H1 (cell line): ENCODE measurements around the gene FIBIN. TPM values are rescaled to one million over a fixed set of nuclear protein-coding genes. Genes with fewer than 3 reads are reported as not detected.

Source experiments
- CTCF ChIA-PET: fragments of 300-600 bp; sonication (Branson Sonifier 250); formaldehyde crosslinking; loops from one replicate; lab custom pipeline; 2021; ENCODE audit not compliant: partially characterized antibody; lab: Charles Lee
- POLR2A ChIA-PET: fragments of 300-600 bp; sonication (Branson Sonifier 250); formaldehyde crosslinking; loops from one replicate; lab custom pipeline; 2021; ENCODE audit warnings: inconsistent platforms; ENCODE audit not compliant: partially characterized antibody; lab: Charles Lee
- DNase-seq, 2 experiments: peaks; one replicate each; pipeline versions ENCODE4 v3.0.0 to v3.0.0-alpha.2; 2010 to 2022; ENCODE audit warnings: low spot score in 2 of 2, low read depth in 1 of 2, mixed read lengths in 1 of 2
- FAIRE-seq: peaks from 2 replicates; lab custom pipeline; 2011; peaks lifted over from hg19 to GRCh38; lab: Jason Lieb, UNC
- H2AFZ ChIP-seq: 2 replicates; pipeline ENCODE4 v1.8.1; 2012; ENCODE audit warnings: low read length, inconsistent platforms
- H2AK5ac ChIP-seq: 2 replicates; pipeline ENCODE4 v1.6.1; 2013; ENCODE audit warnings: low read depth, low read length
- H2BK120ac ChIP-seq: replicated peaks from 2 replicates; pipeline ENCODE3; 2013; ENCODE audit warnings: low read depth, low read length, inconsistent platforms
- H2BK12ac ChIP-seq: 2 replicates; pipeline ENCODE4 v1.6.1; 2013; ENCODE audit warnings: low read depth, low read length
- H2BK15ac ChIP-seq: 2 replicates; pipeline ENCODE4 v1.6.1; 2013; ENCODE audit warnings: low read length
- H2BK20ac ChIP-seq: 2 replicates; pipeline ENCODE4 v1.6.1; 2013; ENCODE audit warnings: low read length
- H2BK5ac ChIP-seq: 2 replicates; pipeline ENCODE4 v1.6.1; 2013; ENCODE audit warnings: low read depth, low read length
- H3K14ac ChIP-seq: 2 replicates; pipeline ENCODE4 v1.6.1; 2013; ENCODE audit warnings: inconsistent platforms; ENCODE audit not compliant: insufficient read length
- H3K18ac ChIP-seq: 2 replicates; pipeline ENCODE4 v1.6.1; 2013; ENCODE audit warnings: low read length; ENCODE audit errors: extremely low read depth
- H3K23ac ChIP-seq: 2 replicates; pipeline ENCODE4 v1.6.1; 2013; ENCODE audit warnings: inconsistent platforms; ENCODE audit not compliant: insufficient read length
- H3K23me2 ChIP-seq: 2 replicates; pipeline ENCODE4 v1.6.1; 2013; ENCODE audit warnings: low read depth, low read length
- H3K27ac ChIP-seq: 2 replicates; pipeline ENCODE4 v1.6.1; 2011; ENCODE audit warnings: low read depth, low read length, inconsistent platforms
- H3K27me3 ChIP-seq, 4 experiments: replicated peaks in 1 of 4; 1 replicate in 1 of 4; 2 replicates in 3 of 4; pipeline versions ENCODE4 v1.6.1 to v1.8.1; 2011 to 2013; ENCODE audit warnings: low read length in 3 of 4, mild to moderate bottlenecking in 3 of 4, inconsistent platforms in 2 of 4, mixed read lengths in 2 of 4, moderate library complexity in 1 of 4; ENCODE audit not compliant: control insufficient read depth in 3 of 4, insufficient read depth in 3 of 4; ENCODE audit errors: extremely low read depth in 1 of 4
- H3K36me3 ChIP-seq, 4 experiments: 2 replicates each; pipeline versions ENCODE4 v1.6.1 to v1.8.1; 2011 to 2013; ENCODE audit warnings: mild to moderate bottlenecking in 4 of 4, low read length in 3 of 4, moderate library complexity in 2 of 4, control low read depth in 1 of 4, inconsistent platforms in 1 of 4; ENCODE audit not compliant: insufficient read depth in 4 of 4, control insufficient read depth in 2 of 4
- H3K4ac ChIP-seq: replicated peaks from 2 replicates; pipeline ENCODE3; 2013; ENCODE audit warnings: low read length, low read depth, mixed read lengths, inconsistent platforms; ENCODE audit not compliant: insufficient read length
- H3K4me1 ChIP-seq, 4 experiments: replicated peaks in 1 of 4; 1 replicate in 1 of 4; 2 replicates in 3 of 4; pipeline versions ENCODE4 v1.6.1 to v1.8.1; 2011 to 2013; ENCODE audit warnings: low read length in 3 of 4, inconsistent platforms in 2 of 4, mixed read lengths in 1 of 4; ENCODE audit not compliant: insufficient read depth in 4 of 4, control insufficient read depth in 3 of 4
- H3K4me2 ChIP-seq, 2 experiments: 2 replicates each; pipeline versions ENCODE4 v1.6.1 to v1.8.1; 2011 to 2013; ENCODE audit warnings: low read depth in 2 of 2, low read length in 2 of 2, control low read depth in 1 of 2, inconsistent platforms in 1 of 2, mild to moderate bottlenecking in 1 of 2; ENCODE audit not compliant: insufficient read depth in 1 of 2
- H3K4me3 ChIP-seq, 4 experiments: fragments of 200-600, 300-600 bp in 1 of 4; sonication (generic), shearing (Covaris generic), sonication (Bioruptor Twin) in 1 of 4; 2 replicates each; pipeline versions ENCODE4 v1.5.1 to v1.8.1; 2011 to 2016; ENCODE audit warnings: low read length in 4 of 4, low read depth in 3 of 4, control low read depth in 2 of 4, inconsistent platforms in 2 of 4, mild to moderate bottlenecking in 2 of 4, mixed read lengths in 1 of 4, moderate library complexity in 1 of 4; ENCODE audit not compliant: insufficient read depth in 2 of 4; ENCODE audit errors: extremely low read depth in 1 of 4
- H3K56ac ChIP-seq: replicated peaks from 2 replicates; pipeline ENCODE3; 2013; ENCODE audit warnings: low read depth, mild to moderate bottlenecking, mixed read lengths, low read length, inconsistent platforms; ENCODE audit not compliant: insufficient read length
- H3K79me1 ChIP-seq: 2 replicates; pipeline ENCODE4 v1.6.1; 2013; ENCODE audit warnings: low read depth, low read length, control low read depth
- H3K79me2 ChIP-seq, 2 experiments: 2 replicates each; pipeline versions ENCODE4 v1.6.1 to v1.8.1; 2012 to 2013; ENCODE audit warnings: low read length in 2 of 2, mild to moderate bottlenecking in 2 of 2, inconsistent platforms in 1 of 2; ENCODE audit not compliant: insufficient read depth in 2 of 2, control insufficient read depth in 1 of 2
- H3K9ac ChIP-seq, 4 experiments: replicated peaks in 1 of 4; 1 replicate in 1 of 4; 2 replicates in 3 of 4; pipeline versions ENCODE4 v1.6.1 to v1.8.1; 2011 to 2013; ENCODE audit warnings: low read depth in 3 of 4, low read length in 3 of 4, control low read depth in 2 of 4, mild to moderate bottlenecking in 2 of 4, moderate library complexity in 2 of 4, inconsistent platforms in 1 of 4; ENCODE audit errors: extremely low read depth in 1 of 4
- H3K9me3 ChIP-seq, 2 experiments: 2 replicates each; pipeline versions ENCODE4 v1.6.1 to v1.8.1; 2012 to 2013; ENCODE audit warnings: mild to moderate bottlenecking in 2 of 2, moderate library complexity in 2 of 2, control low read depth in 1 of 2, inconsistent platforms in 1 of 2, low read depth in 1 of 2, low read length in 1 of 2, mixed read lengths in 1 of 2; ENCODE audit not compliant: insufficient read depth in 2 of 2
- H4K20me1 ChIP-seq, 2 experiments: replicated peaks in 1 of 2; 2 replicates each; pipeline versions ENCODE3 to v1.8.1; 2011 to 2013; ENCODE audit warnings: inconsistent platforms in 2 of 2, low read length in 2 of 2, mild to moderate bottlenecking in 1 of 2; ENCODE audit not compliant: insufficient read depth in 2 of 2, control insufficient read depth in 1 of 2
- H4K5ac ChIP-seq: 2 replicates; pipeline ENCODE4 v1.6.1; 2013; ENCODE audit warnings: low read length, low read depth, mixed read lengths, inconsistent platforms; ENCODE audit not compliant: insufficient read length
- H4K8ac ChIP-seq: 2 replicates; pipeline ENCODE4 v1.8.0; 2013; ENCODE audit warnings: mild to moderate bottlenecking, moderate library complexity, low read length, inconsistent platforms; ENCODE audit not compliant: insufficient read depth; ENCODE audit errors: extremely low read depth
- H4K91ac ChIP-seq: replicated peaks from 2 replicates; pipeline ENCODE3; 2013; ENCODE audit warnings: low read length, mixed read lengths, inconsistent platforms; ENCODE audit not compliant: insufficient read length
- CBX5 ChIP-seq: fragments of 300-800, 300-1000 bp; sonication (generic); IDR thresholded peaks from 2 replicates; pipeline ENCODE4 v1.7.1; 2016; ENCODE audit warnings: antibody characterized with exemption, low read length, low read depth
- CREB1 ChIP-seq: IDR thresholded peaks from 2 replicates; pipeline ENCODE4 v1.6.1; 2012; ENCODE audit warnings: inconsistent platforms
- JUN ChIP-seq: IDR thresholded peaks from 2 replicates; pipeline ENCODE4 v1.6.1; 2011; ENCODE audit warnings: low read depth, mild to moderate bottlenecking, improper control_type of control experiment, low read length
- MAX ChIP-seq: IDR thresholded peaks from 2 replicates; pipeline ENCODE4 v1.6.1; 2012; ENCODE audit warnings: inconsistent platforms
- POU5F1 ChIP-seq: IDR thresholded peaks from 2 replicates; pipeline ENCODE4 v1.6.1; 2011; ENCODE audit warnings: low read depth, mild to moderate bottlenecking, low read length, moderate library complexity
- TBP ChIP-seq: IDR thresholded peaks from 2 replicates; pipeline ENCODE4 v1.6.1; 2011; ENCODE audit warnings: low read depth, low read length, improper control_type of control experiment
- TEAD4 ChIP-seq: IDR thresholded peaks from 2 replicates; pipeline ENCODE4 v1.6.1; 2012; ENCODE audit warnings: low read depth, low read length, inconsistent platforms, mixed read lengths
- ZNF274 ChIP-seq: IDR thresholded peaks from 2 replicates; pipeline ENCODE4 v1.7.0; 2012; ENCODE audit warnings: low read length, borderline replicate concordance; ENCODE audit errors: extremely low read depth
- WGBS, 2 experiments: shearing (Covaris generic) in 1 of 2; methylation state at CpG; one replicate each; pipeline versions ENCODE4 v1.1.6 to v1.1.7; 2013 to 2015; ENCODE audit warnings: low lambda C conversion rate in 2 of 2, mixed read lengths in 2 of 2, inconsistent platforms in 1 of 2, low coverage in 1 of 2, missing lambda C conversion rate in 1 of 2; ENCODE audit not compliant: insufficient replicate concordance in 2 of 2, insufficient coverage in 1 of 2, insufficient read length in 1 of 2; ENCODE audit errors: extremely low coverage in 1 of 2, missing lambda C conversion rate in 1 of 2; 5-methylcytosine and 5-hydroxymethylcytosine counted together
- polyA plus RNA-seq, 7 experiments: library from polyadenylated mRNA; depleted of rRNA in 3 of 7; stranded (reverse) in 5 of 7; unstranded in 2 of 7; fragments of >200 nt in 5 of 7; fragments of 200-250 nt in 2 of 7; gene quantifications; 1 replicate in 5 of 7; 2 replicates in 1 of 7; 4 replicates in 1 of 7; pipeline versions ENCODE4 v1.2.1 to v1.2.3, GENCODE V29; 2011 to 2013; ENCODE audit warnings: missing spikeins in 2 of 7, mixed read lengths in 2 of 7
- total RNA-seq: library from RNA; stranded (reverse); fragmentation: NEBNext Ultra II Directional; extraction: Animal tissue kit (Norgen Biotek cat#: 25700); gene quantifications from 2 replicates; pipeline ENCODE4 v1.2.1, GENCODE V29; 2021
- TF ChIP-seq, protein P1 (sequence below): IDR thresholded peaks from 2 replicates; pipeline ENCODE4 v1.6.1; 2012; ENCODE audit warnings: low read length, inconsistent platforms

The FIBIN gene
- total and polyA plus RNA-seq, 2 of the 8 experiments (the other 6 are each of a cell fraction or from before 2014, with no cell fraction given), result 0.38 to 0.45 TPM

DNA sequence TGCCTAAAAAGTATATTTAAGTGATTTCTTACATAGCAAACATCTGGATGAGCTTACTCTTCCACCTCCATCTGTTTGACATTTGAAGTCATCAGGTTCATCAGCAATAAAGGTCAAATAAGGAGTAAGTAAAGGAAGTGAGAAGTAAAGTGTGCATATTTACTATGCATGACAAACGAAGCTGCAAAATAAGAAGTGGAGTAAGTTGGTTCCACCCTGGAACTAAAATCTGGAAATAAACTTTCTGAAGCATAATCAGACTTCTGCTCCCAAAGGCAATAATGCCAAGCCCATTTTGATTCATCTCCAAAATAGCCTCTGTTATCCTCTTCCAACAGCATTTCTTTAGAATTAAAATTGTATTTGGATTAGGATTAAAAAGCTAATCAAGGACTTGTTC is 8.4 kb upstream of the FIBIN start:
- H3K56ac ChIP-seq, result no peak overlapping the region
- H4K91ac ChIP-seq, result no peak overlapping the region
- no peak overlapping the region for H3K4me3 ChIP-seq
- TF ChIP-seq CBX5, result no peak
- no peak for TF ChIP-seq TEAD4
- no peak for TF ChIP-seq POU5F1
- TF ChIP-seq CREB1, result no peak
- TF ChIP-seq ZNF274, result no peak
- TF ChIP-seq JUN, result no peak
- TF ChIP-seq TBP, result no peak
- TF ChIP-seq, protein P1, sequence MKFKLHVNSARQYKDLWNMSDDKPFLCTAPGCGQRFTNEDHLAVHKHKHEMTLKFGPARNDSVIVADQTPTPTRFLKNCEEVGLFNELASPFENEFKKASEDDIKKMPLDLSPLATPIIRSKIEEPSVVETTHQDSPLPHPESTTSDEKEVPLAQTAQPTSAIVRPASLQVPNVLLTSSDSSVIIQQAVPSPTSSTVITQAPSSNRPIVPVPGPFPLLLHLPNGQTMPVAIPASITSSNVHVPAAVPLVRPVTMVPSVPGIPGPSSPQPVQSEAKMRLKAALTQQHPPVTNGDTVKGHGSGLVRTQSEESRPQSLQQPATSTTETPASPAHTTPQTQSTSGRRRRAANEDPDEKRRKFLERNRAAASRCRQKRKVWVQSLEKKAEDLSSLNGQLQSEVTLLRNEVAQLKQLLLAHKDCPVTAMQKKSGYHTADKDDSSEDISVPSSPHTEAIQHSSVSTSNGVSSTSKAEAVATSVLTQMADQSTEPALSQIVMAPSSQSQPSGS, result no peak
- TF ChIP-seq MAX, result no peak
- H3K36me3 ChIP-seq, result no peaks in the 10 kb centered on the region
- ChIA-PET CTCF (no interaction called here), POLR2A (no interaction called here)
- no peak overlapping the region for H2BK5ac ChIP-seq
- H2BK15ac ChIP-seq, result no peak overlapping the region
- FAIRE-seq (no peak), DNase-seq (no peak)
- no peaks in the 10 kb centered on the region for H3K79me2 ChIP-seq
- H2BK20ac ChIP-seq, result no peak overlapping the region
- 94% methylated on average over 1 of the region's 1 CpG; no CpG with 5 or more reads in 1 of the 2 experiments for WGBS, 2 experiments
- H3K23me2 ChIP-seq, result no peaks in the 10 kb centered on the region
- no peak overlapping the region for H3K4me2 ChIP-seq
- no peak overlapping the region for H2BK120ac ChIP-seq
- no peak overlapping the region for H2AK5ac ChIP-seq
- H3K27me3 ChIP-seq, result no peaks in the 10 kb centered on the region
- H3K9ac ChIP-seq, result no peak overlapping the region
- H3K4me1 ChIP-seq, result peaks cover 0 to 2% (median 0%) of the 10 kb centered on the region in 4 experiments; a peak in 2 of 7 replicates
- no peak overlapping the region for H2AFZ ChIP-seq
- no peak overlapping the region for H3K4ac ChIP-seq
- no peak overlapping the region for H2BK12ac ChIP-seq
- no peak overlapping the region for H3K14ac ChIP-seq
- no peaks in the 10 kb centered on the region for H3K9me3 ChIP-seq
- H3K79me1 ChIP-seq, result no peaks in the 10 kb centered on the region
- no peak overlapping the region for H3K27ac ChIP-seq
- no peak overlapping the region for H3K23ac ChIP-seq
- H4K5ac ChIP-seq, result no peak overlapping the region
- no peak overlapping the region for H3K18ac ChIP-seq
- H4K8ac ChIP-seq, result no peak overlapping the region
- H4K20me1 ChIP-seq, result no peaks in the 10 kb centered on the region
